Stimulated activated CD8-positive, alpha-beta memory T cell treated with anti-CD3 and anti-CD28 coated beads, Interleukin-15, amount 100 ng/mL, for 24 hours (primary cell): ENCODE data around the gene ILK.

Experiments used
- DNase-seq: peaks from one replicate; pipeline ENCODE4 v3.0.0-alpha.2; 2020; ENCODE audit warnings: low read depth

The ILK gene

DNA sequence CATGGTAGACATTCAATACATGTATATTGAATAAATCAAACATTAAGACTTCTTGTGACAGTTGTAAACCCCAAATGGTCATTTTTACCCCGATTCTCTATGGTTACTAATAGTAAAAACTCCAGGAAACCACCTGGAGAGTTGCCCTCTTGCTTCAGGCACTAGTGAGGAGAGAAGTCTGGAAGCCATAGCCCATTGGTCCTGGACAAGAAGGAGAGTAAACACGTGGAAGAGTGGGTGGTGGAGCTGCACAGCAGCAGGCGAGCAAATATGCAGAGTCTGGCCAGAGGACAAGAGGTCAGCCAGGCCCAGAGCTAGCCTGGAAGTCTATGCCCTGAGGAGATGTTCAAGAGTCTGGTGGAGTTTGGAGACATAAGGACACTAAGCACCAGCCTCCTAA is 34.3 kb downstream of the ILK start:
- no peak for DNase-seq

- no peak for DNase-seq
These were observed 34.9 kb downstream of the ILK start for GRCh38 chr11:6638429-6638828.

DNA sequence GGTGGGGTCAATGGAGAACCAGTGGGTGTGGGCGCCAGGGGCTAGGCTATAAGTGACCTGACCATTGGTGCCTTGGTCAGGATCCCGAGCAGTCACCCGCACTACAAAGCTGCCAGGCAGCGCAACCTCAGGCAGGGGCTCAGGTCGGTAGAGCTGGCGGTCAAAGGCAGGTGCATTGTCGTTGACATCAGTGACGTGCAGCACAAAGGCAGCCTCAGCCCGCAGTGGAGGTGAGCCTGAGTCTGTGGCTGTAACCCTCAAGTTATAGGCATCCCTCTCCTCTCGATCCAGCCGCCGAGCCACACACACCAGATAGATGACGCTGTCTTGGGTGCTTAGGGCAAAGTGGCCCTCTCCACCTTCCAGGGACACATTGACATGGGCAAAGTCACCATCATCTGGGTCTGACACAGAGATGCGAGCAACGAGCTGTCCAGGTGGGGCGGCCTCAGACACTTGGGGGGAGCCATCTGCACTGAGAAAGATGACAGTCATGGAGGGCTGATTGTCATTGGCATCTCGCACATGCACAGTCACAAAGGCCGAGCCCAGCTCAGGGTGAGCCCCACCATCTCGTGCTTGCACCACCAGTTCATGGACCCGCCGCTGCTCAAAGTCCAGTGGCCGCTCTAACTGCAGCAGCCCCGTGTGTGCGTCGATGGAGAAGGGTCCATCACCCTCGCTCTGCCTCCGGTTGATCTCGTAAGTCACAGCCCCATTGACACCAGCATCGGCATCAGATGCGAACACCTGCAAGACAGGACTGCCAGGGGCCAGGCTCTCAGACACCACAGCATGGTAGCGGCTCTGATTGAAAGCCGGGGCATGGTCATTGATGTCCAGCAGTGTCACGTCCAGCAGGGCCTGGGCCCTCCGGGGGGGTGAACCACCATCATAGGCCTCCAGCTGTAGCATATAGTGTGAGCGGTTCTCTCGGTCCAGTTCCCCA is 36.7 kb downstream of the ILK start:
- no peak for DNase-seq

DNA sequence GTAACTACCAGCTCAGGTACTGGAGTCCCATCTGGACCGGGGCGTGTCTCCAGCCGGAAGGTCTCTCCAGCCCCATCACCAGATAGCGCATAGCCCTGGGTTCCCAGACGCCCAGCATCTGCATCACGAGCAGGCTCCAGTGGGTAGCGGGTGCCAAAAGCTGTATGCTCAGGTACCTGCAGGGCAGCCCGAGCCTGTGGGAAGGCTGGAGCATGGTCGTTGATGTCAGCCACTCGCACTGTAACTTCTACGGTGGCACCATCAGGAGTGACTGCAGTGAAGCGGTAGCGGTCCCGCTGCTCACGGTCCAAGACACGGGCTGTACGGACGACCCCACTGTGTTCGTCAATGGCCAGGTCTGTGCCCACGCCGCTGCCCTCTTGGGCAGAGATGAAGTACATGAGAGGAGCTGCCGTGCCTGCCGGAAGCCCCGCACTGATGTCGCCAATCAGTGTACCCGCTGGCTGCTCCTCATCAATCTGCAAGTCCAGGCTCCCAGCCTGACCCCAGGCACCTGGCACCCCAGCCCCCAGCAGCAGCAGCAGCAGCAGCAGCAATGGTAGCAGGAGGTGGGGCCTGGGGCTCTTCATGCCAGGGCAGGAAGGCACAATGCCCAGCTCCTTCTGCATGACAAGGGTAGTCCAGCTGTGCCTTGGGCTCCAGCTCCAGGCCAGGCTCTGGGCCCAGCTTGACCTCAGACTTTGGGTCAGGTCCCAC is 37.6 kb downstream of the ILK start:
- no peak for DNase-seq

DNA sequence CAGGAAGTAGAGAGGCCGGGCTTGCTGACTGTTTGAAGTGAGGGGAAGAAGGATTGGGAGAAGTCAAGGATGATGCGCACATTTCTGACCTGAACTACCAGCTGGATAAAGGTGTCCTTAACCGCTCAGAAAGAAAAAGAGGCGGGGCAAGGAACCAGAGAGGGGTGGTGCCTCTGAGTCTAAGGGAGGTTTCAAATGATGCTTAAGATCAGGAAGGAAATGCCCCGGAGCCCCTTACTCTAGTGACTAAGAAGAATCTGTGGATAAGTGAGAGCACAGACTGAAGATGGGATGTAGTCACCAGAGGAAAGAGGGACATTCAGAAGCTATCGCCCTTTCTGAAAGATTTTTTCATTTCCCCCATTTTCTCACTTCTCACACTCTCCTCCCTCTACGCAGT is 39.4 kb downstream of the ILK start:
- DNase-seq = no peak

GRCh38 chr11:6646071-6646470 is 42.5 kb downstream of the ILK start:
- no peak for DNase-seq

GRCh38 chr11:6646576-6646917 is 43.0 kb downstream of the ILK start:
- no peak for DNase-seq

GRCh38 chr11:6646918-6647679 is 43.5 kb downstream of the ILK start:
- no peak for DNase-seq

- no peak for DNase-seq
These were observed 44.3 kb downstream of the ILK start for GRCh38 chr11:6647836-6648235.

GRCh38 chr11:6648501-6648900 is 44.9 kb downstream of the ILK start:
- no peak for DNase-seq

- DNase-seq = no peak
These were observed 46.5 kb downstream of the ILK start for GRCh38 chr11:6650104-6650503.

GRCh38 chr11:6650980-6651379 is 47.4 kb downstream of the ILK start:
- DNase-seq = no peak

DNA sequence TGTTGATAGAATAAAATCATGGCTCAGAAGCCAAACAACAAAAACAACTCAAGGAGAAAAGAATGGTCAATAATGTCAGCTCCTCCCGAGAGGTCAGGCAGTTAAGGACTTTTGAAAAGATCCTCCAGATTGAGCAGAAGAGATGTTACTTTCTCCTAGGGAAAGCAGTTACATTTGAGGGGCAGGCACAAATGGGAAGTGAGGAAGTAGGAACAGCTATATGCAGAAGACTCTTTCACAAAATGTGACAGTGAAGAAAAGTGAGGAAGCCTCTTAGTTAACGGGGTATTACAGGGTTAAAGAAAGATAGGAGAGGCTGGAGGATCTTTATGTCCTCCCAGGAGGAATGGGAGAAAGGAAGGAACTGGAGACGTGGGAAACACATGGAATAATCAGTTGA is 48.6 kb downstream of the ILK start:
- DNase-seq = no peak

DNA sequence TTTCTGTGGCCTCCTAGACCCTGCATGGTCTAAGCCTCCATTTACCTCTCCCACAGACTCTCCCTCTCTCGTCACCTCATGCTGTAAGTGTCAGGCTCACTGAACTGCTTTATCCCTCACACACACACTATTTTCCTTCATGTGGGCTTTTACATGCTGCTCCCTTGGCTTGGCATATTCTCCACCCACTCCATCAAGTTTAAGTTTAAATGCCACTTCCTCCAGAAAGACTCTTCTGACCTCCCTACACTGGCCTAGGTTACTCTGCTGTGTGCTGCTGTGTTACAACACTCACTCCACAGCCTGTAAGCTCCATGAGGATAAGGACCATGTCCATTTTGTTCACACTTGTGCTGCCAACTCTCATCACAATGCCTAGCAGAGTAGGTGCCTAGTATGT is 49.5 kb downstream of the ILK start:
- no peak for DNase-seq

DNA sequence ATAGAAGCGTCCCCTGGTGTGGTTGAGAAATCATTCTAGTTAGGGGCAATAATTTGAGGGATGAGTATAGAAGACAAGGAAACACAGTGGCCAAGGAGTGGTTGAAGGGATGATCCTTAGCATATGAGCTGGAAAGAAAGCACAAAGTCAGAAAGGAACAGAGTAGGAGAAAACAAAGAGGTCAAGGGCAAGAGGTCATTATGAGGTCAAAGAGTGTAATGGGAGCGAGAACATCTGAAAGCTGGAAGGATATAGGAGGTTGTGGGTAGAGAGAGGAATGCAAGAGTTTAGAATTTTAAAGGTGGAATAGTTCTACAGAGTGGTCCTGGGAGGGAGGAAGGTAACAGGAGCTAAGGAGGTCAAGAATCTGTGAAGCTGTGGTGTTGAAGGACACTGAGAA is 50.1 kb downstream of the ILK start:
- DNase-seq = no peak

DNA sequence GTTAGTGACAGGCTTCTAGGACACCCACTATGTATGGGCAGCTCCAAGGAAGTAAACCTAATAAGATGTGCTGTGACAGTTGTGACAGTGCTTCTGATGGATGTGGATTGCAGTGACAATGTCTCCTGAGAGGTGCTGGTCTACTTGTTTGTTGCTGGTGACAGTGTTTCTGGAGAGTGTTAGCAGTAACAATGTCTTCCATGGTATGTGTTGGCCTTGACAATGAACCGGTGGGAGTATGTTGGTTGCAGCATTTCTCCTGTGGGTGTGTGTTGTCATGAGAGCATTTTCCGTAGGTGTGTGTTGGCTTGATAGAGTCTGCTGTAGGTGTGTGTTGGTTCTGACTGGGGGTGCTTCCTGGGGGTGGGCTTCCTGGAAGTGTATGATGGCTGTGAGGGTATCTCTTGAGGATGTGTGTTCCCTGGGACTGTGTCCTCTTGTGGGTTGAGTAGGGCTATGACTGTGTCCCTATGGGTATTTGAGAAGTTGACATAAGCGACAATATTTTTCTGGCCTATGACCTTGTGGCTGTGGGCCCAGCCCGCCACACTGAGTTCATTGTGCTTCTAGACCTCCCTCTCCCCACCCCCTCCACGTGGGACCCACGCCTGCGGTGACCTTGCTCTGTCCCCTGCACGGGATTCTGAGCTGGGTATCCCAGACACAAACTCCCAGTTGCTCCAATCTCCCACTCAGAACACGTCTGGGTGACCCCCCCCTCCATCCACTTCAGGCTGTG is 50.9 kb downstream of the ILK start:
- DNase-seq = no peak

GRCh38 chr11:6655020-6655789 is 51.6 kb downstream of the ILK start:
- DNase-seq = no peak

DNA sequence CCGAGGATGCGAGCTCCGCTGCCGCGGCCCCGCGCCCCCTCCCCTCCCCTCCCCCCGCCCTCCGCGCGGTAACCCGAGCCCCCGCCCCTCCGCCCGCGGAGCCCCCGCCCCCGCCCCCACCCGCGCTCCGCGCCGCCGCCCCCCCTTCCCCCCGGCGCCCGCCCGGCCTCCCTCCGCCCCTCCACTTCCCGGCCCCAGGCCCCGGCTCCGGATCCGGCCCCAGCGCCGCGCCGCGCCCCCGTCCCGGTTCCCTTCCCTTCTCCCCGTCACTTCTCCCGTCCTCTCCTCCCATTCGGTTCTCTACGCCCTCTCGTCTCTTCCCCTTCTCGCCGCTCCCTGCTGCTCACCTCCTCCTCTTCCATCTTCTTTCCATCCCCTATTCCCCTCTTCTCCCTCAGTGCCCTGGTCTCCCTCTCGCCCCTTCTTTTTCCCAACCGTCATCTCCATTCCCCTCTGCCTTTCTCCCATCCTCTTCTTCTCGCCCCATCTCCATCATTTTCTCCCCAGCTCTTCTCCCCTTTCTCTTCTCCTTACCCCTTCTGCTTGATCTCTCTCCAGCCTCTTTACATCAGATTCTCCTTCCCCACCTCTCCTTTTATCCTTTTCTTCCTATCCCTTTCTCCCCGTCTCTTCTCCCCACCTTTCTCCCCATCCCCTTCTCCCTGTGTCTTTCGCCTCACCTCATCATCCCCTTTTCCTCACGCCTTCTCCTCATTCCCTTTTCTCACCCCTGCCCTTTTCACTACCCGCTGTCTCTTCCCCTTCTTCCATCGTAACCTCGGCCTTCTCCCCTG is 52.4 kb downstream of the ILK start, which contains the start of gene DCHS1:
Gene DCHS1, minus strand, starts transcription at position 20 of the 794 bp plus-strand sequence. CDS start 14,196 bp downstream, outside the sequence.
- no peak for DNase-seq

GRCh38 chr11:6656584-6656915 is 53.0 kb downstream of the ILK start:
- no peak for DNase-seq

DNA sequence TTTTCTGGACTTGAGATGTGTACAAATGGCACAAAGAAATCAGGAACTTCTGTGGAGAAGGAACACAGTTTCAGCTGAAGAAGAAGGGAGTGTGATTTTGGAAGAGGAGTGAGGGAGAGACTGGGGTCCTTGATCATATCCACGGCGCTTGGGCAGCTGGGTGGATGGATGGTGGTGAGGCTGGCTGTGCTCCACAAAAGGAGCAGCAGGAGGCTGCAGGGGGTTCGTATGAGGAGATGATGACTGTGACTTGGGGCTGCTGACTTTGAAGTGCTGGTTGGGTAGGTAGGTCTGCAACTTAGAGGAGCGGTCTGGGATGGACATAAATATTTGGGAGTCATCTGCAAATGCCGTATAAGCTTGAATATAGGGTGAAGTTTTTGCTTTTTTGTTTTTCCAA is 53.4 kb downstream of the ILK start:
- DNase-seq = no peak
